Measurements from ENCODE around the gene FAM111A. TPM values are rescaled to one million over a fixed set of nuclear protein-coding genes. Genes with fewer than 3 reads are reported as not detected.

FAM111A gene
- polyA plus RNA-seq, 4 donors = 16.2 to 77.1 (median 18.7) TPM

GRCh38 chr11:59201353-59201752 is 58.7 kb downstream of the FAM111A start:
- H3K4me1 ChIP-seq (ENCODE audit: control insufficient read depth in 3 of 3, insufficient read depth in 2 of 3, low read depth in 1 of 3, low read length in 2 of 3) = peaks cover 0 to 9% (median 2%) of the 10 kb centered on the region in 3 donors
- peak; percentile 38 to 55 for DNase-seq
- WGBS, 3 donors = 55 to 72% (median 66%) methylated on average over 3 of the region's 3 CpGs
- no peaks in the 10 kb centered on the region for H3K9me3 ChIP-seq (ENCODE audit: control insufficient read depth in 2 of 2, insufficient read depth in 1 of 2, low read depth in 1 of 2, low read length in 1 of 2)
- H3K27ac ChIP-seq (ENCODE audit: low read depth in 1 of 3, low read length in 2 of 3) = peak overlapping the region in 1 of 3 donors; percentile 1
- H3K4me3 ChIP-seq (ENCODE audit: low read depth in 1 of 3, low read length in 3 of 3) = no peak overlapping the region
- H3K36me3 ChIP-seq (ENCODE audit: control insufficient read depth in 3 of 3, insufficient read depth in 2 of 3, low read depth in 1 of 3, low read length in 3 of 3) = peaks cover 2 to 59% (median 14%) of the 10 kb centered on the region in 3 donors
- no peak for FAIRE-seq
- H3K27me3 ChIP-seq (ENCODE audit: control insufficient read depth in 3 of 3, insufficient read depth in 3 of 3, low read length in 3 of 3) = no peaks in the 10 kb centered on the region

Other genes starting within 250 kb of the FAM111A start
- gene GLYATL1, start 203.4 kb upstream of the FAM111A start, polyA plus RNA-seq = 10 to 100 TPM in 1 of 4 donors, under 1 TPM in 2, not detected in 1; 0.67 to 13.0 (median 0.76) TPM
- under 1 TPM in 1 of 4 donors, not detected in 3; 0.06 TPM for gene GLYATL1B, start 56.5 kb upstream of the FAM111A start, polyA plus RNA-seq
- 10 to 100 TPM in 1 of 4 donors, 1 to 10 TPM in 1, under 1 TPM in 2; 0.54 to 11.1 (median 3.4) TPM for gene FAM111B, start 35.6 kb upstream of the FAM111A start, polyA plus RNA-seq
- gene DTX4, start 29.3 kb downstream of the FAM111A start, polyA plus RNA-seq = 10 to 100 TPM; 12.2 to 50.3 (median 22.4) TPM
- gene MPEG1, start 70.1 kb downstream of the FAM111A start, polyA plus RNA-seq = 10 to 100 TPM in 1 of 4 donors, 1 to 10 TPM in 3; 1.8 to 40.1 (median 7.6) TPM
- not detected for gene OR5AN1, start 216.0 kb downstream of the FAM111A start, polyA plus RNA-seq

Data from small intestine (tissue), 7 donors.